BJ (cell line): ENCODE measurements around the gene DPYD. TPM values are rescaled to one million over a fixed set of nuclear protein-coding genes. Genes with fewer than 3 reads are reported as not detected.

ENCODE experiments used
- CTCF ChIA-PET: fragments of 350-600 bp; formaldehyde crosslinking; extraction: SDS; loops from one replicate; lab custom pipeline; 2021; ENCODE audit warnings: antibody characterized with exemption, inconsistent platforms; lab: Yijun Ruan, JAX
- POLR2A ChIA-PET: fragments of 300-600 bp; sonication (Branson Sonifier 250); formaldehyde crosslinking; extraction: SDS; loops from one replicate; lab custom pipeline; 2021; ENCODE audit warnings: antibody characterized with exemption; lab: Charles Lee
- DNase-seq: peaks from one replicate; pipeline ENCODE4 v3.0.0-alpha.2; 2011; ENCODE audit warnings: low read depth
- H3K27me3 ChIP-seq: 2 replicates; pipeline ENCODE4 v1.6.0; 2011; ENCODE audit warnings: low read length; ENCODE audit not compliant: control insufficient read depth, insufficient read depth
- H3K36me3 ChIP-seq: 2 replicates; pipeline ENCODE4 v1.5.1; 2011; ENCODE audit warnings: low read length; ENCODE audit not compliant: control insufficient read depth, insufficient read depth
- H3K4me3 ChIP-seq: 2 replicates; pipeline ENCODE4 v1.5.1; 2011; ENCODE audit warnings: low read depth, mild to moderate bottlenecking, control low read depth, low read length
- CTCF ChIP-seq: IDR thresholded peaks from 2 replicates; pipeline ENCODE4 v1.5.1; 2011; ENCODE audit warnings: low read depth, mild to moderate bottlenecking, control low read depth, inconsistent platforms, low read length, moderate library complexity; ENCODE audit not compliant: insufficient read depth
- polyA plus RNA-seq: library from polyadenylated mRNA; depleted of rRNA; stranded (reverse); fragments of >200 nt; gene quantifications from 2 replicates; pipeline ENCODE4 v1.2.3, GENCODE V29; 2011

DPYD gene
- polyA plus RNA-seq, 1 experiment, result 13.1 TPM

- POLR2A ChIA-PET, result no interaction called here
- H3K36me3 ChIP-seq, result no peaks in the 10 kb centered on the region
- no peak overlapping the region for H3K4me3 ChIP-seq
- CTCF ChIA-PET, result interaction anchor here (0.5 kb wide), 1 partner anchor 26 kb away, joined by 3 read pairs; no protein-coding TSS in a partner anchor
- no peak for TF ChIP-seq CTCF
- DNase-seq, result no peak
- H3K27me3 ChIP-seq, result no peaks in the 10 kb centered on the region
Observed at GRCh38 chr1:97784661-97785060, 136.2 kb downstream of the DPYD start.

DNA sequence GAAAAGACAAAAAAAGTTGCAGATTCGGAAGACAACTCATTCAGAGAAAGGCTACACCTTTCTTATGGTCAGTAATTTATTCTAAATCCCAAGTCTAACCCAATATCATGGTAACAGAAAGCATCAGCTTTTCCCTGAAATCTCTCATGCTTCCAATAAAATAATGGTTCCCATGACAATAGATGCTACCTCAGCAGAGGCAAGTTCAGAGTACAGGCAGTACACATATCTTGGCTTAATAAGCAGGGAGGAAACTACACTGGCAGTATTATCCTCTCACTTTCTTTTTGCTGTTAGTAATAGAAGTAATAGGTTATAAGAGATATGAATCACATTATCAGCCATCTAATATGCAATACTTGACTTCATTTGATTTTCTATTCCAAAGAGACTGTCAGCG is 137.1 kb downstream of the DPYD start:
- no peak for DNase-seq
- ChIA-PET POLR2A (no interaction called here), CTCF (interaction anchor here (1.1 kb wide), 1 partner anchor 9 kb away, joined by 3 read pairs; no protein-coding TSS in a partner anchor)
- TF ChIP-seq CTCF, result no peak
- no peaks in the 10 kb centered on the region for H3K36me3 ChIP-seq
- H3K27me3 ChIP-seq, result no peaks in the 10 kb centered on the region
- no peak overlapping the region for H3K4me3 ChIP-seq

- ChIA-PET POLR2A (no interaction called here), CTCF (interaction anchor here (1.2 kb wide), 1 partner anchor 130 kb away, joined by 5 read pairs; no protein-coding TSS in a partner anchor)
- Histone ChIP-seq H3K4me3 (no peak overlapping the region), H3K36me3 (no peaks in the 10 kb centered on the region), H3K27me3 (no peaks in the 10 kb centered on the region)
- no peak for DNase-seq
- TF ChIP-seq CTCF, result no peak
Observed at GRCh38 chr1:97781762-97782337, 139.0 kb downstream of the DPYD start.

DNA sequence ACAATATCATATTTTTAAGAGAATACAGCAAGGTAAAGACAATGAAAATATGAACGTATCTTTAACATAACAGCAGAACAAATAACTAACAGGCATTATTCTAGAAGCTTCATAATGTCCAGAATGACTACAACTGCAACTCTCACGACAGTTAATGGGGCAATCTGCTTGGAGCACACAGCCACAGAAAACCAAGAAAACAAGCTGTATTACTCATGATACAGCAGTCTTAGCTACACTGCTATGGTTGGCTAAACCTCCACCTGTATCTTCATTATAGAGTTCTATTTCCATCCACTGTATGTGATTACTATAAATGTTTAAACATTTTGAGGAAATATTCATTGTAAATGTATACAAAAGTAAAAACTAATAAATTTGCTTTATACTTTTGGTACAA is 139.9 kb downstream of the DPYD start:
- H3K4me3 ChIP-seq, result no peak overlapping the region
- POLR2A ChIA-PET, result interaction anchor here (0.6 kb wide), 1 partner anchor 8 kb away, joined by 4 read pairs; no protein-coding TSS in a partner anchor
- CTCF ChIA-PET, result no interaction called here
- no peak for TF ChIP-seq CTCF
- no peaks in the 10 kb centered on the region for H3K27me3 ChIP-seq
- no peak for DNase-seq
- H3K36me3 ChIP-seq, result no peaks in the 10 kb centered on the region

DNA sequence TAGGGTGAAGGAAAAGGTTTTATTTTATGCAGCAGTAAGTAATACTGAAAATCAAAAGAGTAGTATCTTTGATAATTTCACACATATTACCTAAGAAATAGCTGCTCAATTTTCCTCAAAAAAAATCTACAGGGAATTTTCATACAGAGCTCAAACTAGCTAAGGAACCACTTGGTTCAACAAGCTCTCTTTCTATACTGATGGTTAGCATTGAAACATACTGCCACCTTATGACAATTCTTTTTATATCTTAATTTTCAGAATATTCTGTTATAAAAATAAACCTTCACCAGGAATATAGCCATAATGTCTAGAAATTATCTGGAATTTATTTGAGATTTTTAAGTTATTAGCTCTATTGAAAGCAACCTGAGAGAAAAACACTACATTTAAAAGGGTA is 142.1 kb downstream of the DPYD start:
- no peak for DNase-seq
- no peaks in the 10 kb centered on the region for H3K27me3 ChIP-seq
- no peaks in the 10 kb centered on the region for H3K36me3 ChIP-seq
- TF ChIP-seq CTCF, result no peak
- H3K4me3 ChIP-seq, result no peak overlapping the region
- ChIA-PET CTCF (interaction anchor here (1.3 kb wide), 1 partner anchor 253 kb away, joined by 3 read pairs; no protein-coding TSS in a partner anchor), POLR2A (no interaction called here)
